ENCODE measurements around the gene NTM. TPM values are rescaled to one million over a fixed set of nuclear protein-coding genes. Genes with fewer than 3 reads are reported as not detected.

Gene NTM
- total and polyA plus RNA-seq, 2 of the 8 experiments (the other 6 are each of a cell fraction or from before 2014, with no cell fraction given), result 13.4 to 20.0 TPM

- TF ChIP-seq USF2 (IDR thresholded peaks at IDR 0.05; ENCODE audit: low read length) (no peak), ATF2 (IDR thresholded peaks at IDR 0.05; ENCODE audit: low read length) (no peak), ASH2L (IDR thresholded peaks at IDR 0.05; ENCODE audit: low read length) (no peak), SIN3A (conservative IDR thresholded peaks at IDR 0.05 in 1 of 2, IDR thresholded peaks at IDR 0.05 in 1 of 2; ENCODE audit: low read depth in 1 of 2, low read length in 2 of 2) (no peak), CREB1 (IDR thresholded peaks at IDR 0.05) (no peak)
Observed at GRCh38 chr11:131829725-131830124, 459.3 kb downstream of the NTM start (continued).
